H1 (cell line): Measurements from ENCODE around the gene DMXL1. TPM values are rescaled to one million over a fixed set of nuclear protein-coding genes. Genes with fewer than 3 reads are reported as not detected.

Experiments
- CTCF ChIA-PET: fragments of 300-600 bp; sonication (Branson Sonifier 250); formaldehyde crosslinking; loops from one replicate; lab custom pipeline; 2021; ENCODE audit not compliant: partially characterized antibody; lab: Charles Lee
- POLR2A ChIA-PET: fragments of 300-600 bp; sonication (Branson Sonifier 250); formaldehyde crosslinking; loops from one replicate; lab custom pipeline; 2021; ENCODE audit warnings: inconsistent platforms; ENCODE audit not compliant: partially characterized antibody; lab: Charles Lee
- DNase-seq, 2 experiments: peaks; one replicate each; pipeline versions ENCODE4 v3.0.0 to v3.0.0-alpha.2; 2010 to 2022; ENCODE audit warnings: low spot score in 2 of 2, low read depth in 1 of 2, mixed read lengths in 1 of 2
- FAIRE-seq: peaks from 2 replicates; lab custom pipeline; 2011; peaks lifted over from hg19 to GRCh38; lab: Jason Lieb, UNC
- H2AFZ ChIP-seq: 2 replicates; pipeline ENCODE4 v1.8.1; 2012; ENCODE audit warnings: low read length, inconsistent platforms
- H2AK5ac ChIP-seq: 2 replicates; pipeline ENCODE4 v1.6.1; 2013; ENCODE audit warnings: low read depth, low read length
- H2BK120ac ChIP-seq: replicated peaks from 2 replicates; pipeline ENCODE3; 2013; ENCODE audit warnings: low read depth, low read length, inconsistent platforms
- H2BK12ac ChIP-seq: 2 replicates; pipeline ENCODE4 v1.6.1; 2013; ENCODE audit warnings: low read depth, low read length
- H2BK15ac ChIP-seq: 2 replicates; pipeline ENCODE4 v1.6.1; 2013; ENCODE audit warnings: low read length
- H2BK20ac ChIP-seq: 2 replicates; pipeline ENCODE4 v1.6.1; 2013; ENCODE audit warnings: low read length
- H2BK5ac ChIP-seq: 2 replicates; pipeline ENCODE4 v1.6.1; 2013; ENCODE audit warnings: low read depth, low read length
- H3K14ac ChIP-seq: 2 replicates; pipeline ENCODE4 v1.6.1; 2013; ENCODE audit warnings: inconsistent platforms; ENCODE audit not compliant: insufficient read length
- H3K18ac ChIP-seq: 2 replicates; pipeline ENCODE4 v1.6.1; 2013; ENCODE audit warnings: low read length; ENCODE audit errors: extremely low read depth
- H3K23ac ChIP-seq: 2 replicates; pipeline ENCODE4 v1.6.1; 2013; ENCODE audit warnings: inconsistent platforms; ENCODE audit not compliant: insufficient read length
- H3K23me2 ChIP-seq: 2 replicates; pipeline ENCODE4 v1.6.1; 2013; ENCODE audit warnings: low read depth, low read length
- H3K27ac ChIP-seq: 2 replicates; pipeline ENCODE4 v1.6.1; 2011; ENCODE audit warnings: low read depth, low read length, inconsistent platforms
- H3K27me3 ChIP-seq, 4 experiments: replicated peaks in 1 of 4; 1 replicate in 1 of 4; 2 replicates in 3 of 4; pipeline versions ENCODE4 v1.6.1 to v1.8.1; 2011 to 2013; ENCODE audit warnings: low read length in 3 of 4, mild to moderate bottlenecking in 3 of 4, inconsistent platforms in 2 of 4, mixed read lengths in 2 of 4, moderate library complexity in 1 of 4; ENCODE audit not compliant: control insufficient read depth in 3 of 4, insufficient read depth in 3 of 4; ENCODE audit errors: extremely low read depth in 1 of 4
- H3K36me3 ChIP-seq, 4 experiments: 2 replicates each; pipeline versions ENCODE4 v1.6.1 to v1.8.1; 2011 to 2013; ENCODE audit warnings: mild to moderate bottlenecking in 4 of 4, low read length in 3 of 4, moderate library complexity in 2 of 4, control low read depth in 1 of 4, inconsistent platforms in 1 of 4; ENCODE audit not compliant: insufficient read depth in 4 of 4, control insufficient read depth in 2 of 4
- H3K4ac ChIP-seq: replicated peaks from 2 replicates; pipeline ENCODE3; 2013; ENCODE audit warnings: low read length, low read depth, mixed read lengths, inconsistent platforms; ENCODE audit not compliant: insufficient read length
- H3K4me1 ChIP-seq, 4 experiments: replicated peaks in 1 of 4; 1 replicate in 1 of 4; 2 replicates in 3 of 4; pipeline versions ENCODE4 v1.6.1 to v1.8.1; 2011 to 2013; ENCODE audit warnings: low read length in 3 of 4, inconsistent platforms in 2 of 4, mixed read lengths in 1 of 4; ENCODE audit not compliant: insufficient read depth in 4 of 4, control insufficient read depth in 3 of 4
- H3K4me2 ChIP-seq, 2 experiments: 2 replicates each; pipeline versions ENCODE4 v1.6.1 to v1.8.1; 2011 to 2013; ENCODE audit warnings: low read depth in 2 of 2, low read length in 2 of 2, control low read depth in 1 of 2, inconsistent platforms in 1 of 2, mild to moderate bottlenecking in 1 of 2; ENCODE audit not compliant: insufficient read depth in 1 of 2
- H3K4me3 ChIP-seq, 4 experiments: fragments of 200-600, 300-600 bp in 1 of 4; sonication (generic), shearing (Covaris generic), sonication (Bioruptor Twin) in 1 of 4; 2 replicates each; pipeline versions ENCODE4 v1.5.1 to v1.8.1; 2011 to 2016; ENCODE audit warnings: low read length in 4 of 4, low read depth in 3 of 4, control low read depth in 2 of 4, inconsistent platforms in 2 of 4, mild to moderate bottlenecking in 2 of 4, mixed read lengths in 1 of 4, moderate library complexity in 1 of 4; ENCODE audit not compliant: insufficient read depth in 2 of 4; ENCODE audit errors: extremely low read depth in 1 of 4
- H3K56ac ChIP-seq: replicated peaks from 2 replicates; pipeline ENCODE3; 2013; ENCODE audit warnings: low read depth, mild to moderate bottlenecking, mixed read lengths, low read length, inconsistent platforms; ENCODE audit not compliant: insufficient read length
- H3K79me1 ChIP-seq: 2 replicates; pipeline ENCODE4 v1.6.1; 2013; ENCODE audit warnings: low read depth, low read length, control low read depth
- H3K79me2 ChIP-seq, 2 experiments: 2 replicates each; pipeline versions ENCODE4 v1.6.1 to v1.8.1; 2012 to 2013; ENCODE audit warnings: low read length in 2 of 2, mild to moderate bottlenecking in 2 of 2, inconsistent platforms in 1 of 2; ENCODE audit not compliant: insufficient read depth in 2 of 2, control insufficient read depth in 1 of 2
- H3K9ac ChIP-seq, 4 experiments: replicated peaks in 1 of 4; 1 replicate in 1 of 4; 2 replicates in 3 of 4; pipeline versions ENCODE4 v1.6.1 to v1.8.1; 2011 to 2013; ENCODE audit warnings: low read depth in 3 of 4, low read length in 3 of 4, control low read depth in 2 of 4, mild to moderate bottlenecking in 2 of 4, moderate library complexity in 2 of 4, inconsistent platforms in 1 of 4; ENCODE audit errors: extremely low read depth in 1 of 4
- H3K9me3 ChIP-seq, 2 experiments: 2 replicates each; pipeline versions ENCODE4 v1.6.1 to v1.8.1; 2012 to 2013; ENCODE audit warnings: mild to moderate bottlenecking in 2 of 2, moderate library complexity in 2 of 2, control low read depth in 1 of 2, inconsistent platforms in 1 of 2, low read depth in 1 of 2, low read length in 1 of 2, mixed read lengths in 1 of 2; ENCODE audit not compliant: insufficient read depth in 2 of 2
- H4K20me1 ChIP-seq, 2 experiments: replicated peaks in 1 of 2; 2 replicates each; pipeline versions ENCODE3 to v1.8.1; 2011 to 2013; ENCODE audit warnings: inconsistent platforms in 2 of 2, low read length in 2 of 2, mild to moderate bottlenecking in 1 of 2; ENCODE audit not compliant: insufficient read depth in 2 of 2, control insufficient read depth in 1 of 2
- H4K5ac ChIP-seq: 2 replicates; pipeline ENCODE4 v1.6.1; 2013; ENCODE audit warnings: low read length, low read depth, mixed read lengths, inconsistent platforms; ENCODE audit not compliant: insufficient read length
- H4K8ac ChIP-seq: 2 replicates; pipeline ENCODE4 v1.8.0; 2013; ENCODE audit warnings: mild to moderate bottlenecking, moderate library complexity, low read length, inconsistent platforms; ENCODE audit not compliant: insufficient read depth; ENCODE audit errors: extremely low read depth
- H4K91ac ChIP-seq: replicated peaks from 2 replicates; pipeline ENCODE3; 2013; ENCODE audit warnings: low read length, mixed read lengths, inconsistent platforms; ENCODE audit not compliant: insufficient read length
- ATF2 ChIP-seq: IDR thresholded peaks from 2 replicates; pipeline ENCODE4 v1.6.1; 2012; ENCODE audit warnings: low read length, inconsistent platforms
- CREB1 ChIP-seq: IDR thresholded peaks from 2 replicates; pipeline ENCODE4 v1.6.1; 2012; ENCODE audit warnings: inconsistent platforms
- EP300 ChIP-seq, 2 experiments: IDR thresholded peaks; 1 replicate in 1 of 2; 2 replicates in 1 of 2; pipeline ENCODE4 v1.6.1; 2011 to 2012; ENCODE audit warnings: low read depth in 2 of 2, low read length in 2 of 2, mild to moderate bottlenecking in 2 of 2, borderline replicate concordance in 1 of 2, inconsistent platforms in 1 of 2, moderate library complexity in 1 of 2
- GTF2F1 ChIP-seq: IDR thresholded peaks from 2 replicates; pipeline ENCODE4 v1.6.1; 2012; ENCODE audit warnings: low read depth, low read length, improper control_type of control experiment, borderline replicate concordance
- JUND ChIP-seq: IDR thresholded peaks from 2 replicates; pipeline ENCODE4 v1.6.1; 2011; ENCODE audit warnings: mild to moderate bottlenecking, improper control_type of control experiment, low read length
- POU5F1 ChIP-seq: IDR thresholded peaks from 2 replicates; pipeline ENCODE4 v1.6.1; 2011; ENCODE audit warnings: low read depth, mild to moderate bottlenecking, low read length, moderate library complexity
- RNF2 ChIP-seq: fragments of 200-900, 300-1000 bp; sonication (generic); IDR thresholded peaks from 2 replicates; pipeline ENCODE4 v1.7.1; 2016; ENCODE audit warnings: borderline replicate concordance, low read depth, mild to moderate bottlenecking, antibody characterized with exemption, low read length; ENCODE audit not compliant: poor library complexity, severe bottlenecking; ENCODE audit errors: missing control alignments
- SIN3A ChIP-seq, 2 experiments: IDR thresholded peaks in 1 of 2; conservative IDR thresholded peaks in 1 of 2; 2 replicates each; pipeline ENCODE4 v1.6.1; 2011 to 2012; ENCODE audit warnings: low read length in 2 of 2, improper control_type of control experiment in 1 of 2, low read depth in 1 of 2, mild to moderate bottlenecking in 1 of 2
- SIRT6 ChIP-seq: IDR thresholded peaks from one replicate; pipeline ENCODE4 v1.7.1; 2012; ENCODE audit warnings: low read length, inconsistent platforms
- SP2 ChIP-seq: IDR thresholded peaks from 2 replicates; pipeline ENCODE4 v1.6.1; 2012; ENCODE audit warnings: mild to moderate bottlenecking, low read length, inconsistent platforms
- SUZ12 ChIP-seq: fragments of 200-600 bp; sonication (generic); IDR thresholded peaks from 2 replicates; pipeline ENCODE4 v1.6.1; 2012; ENCODE audit warnings: mild to moderate bottlenecking, inconsistent platforms, low read length, moderate library complexity, mixed read lengths
- TAF7 ChIP-seq: optimal IDR thresholded peaks from 2 replicates; pipeline ENCODE3; 2011; ENCODE audit warnings: low read depth, mild to moderate bottlenecking, inconsistent platforms, low read length, moderate library complexity, borderline replicate concordance
- WGBS, 2 experiments: shearing (Covaris generic) in 1 of 2; methylation state at CpG; one replicate each; pipeline versions ENCODE4 v1.1.6 to v1.1.7; 2013 to 2015; ENCODE audit warnings: low lambda C conversion rate in 2 of 2, mixed read lengths in 2 of 2, inconsistent platforms in 1 of 2, low coverage in 1 of 2, missing lambda C conversion rate in 1 of 2; ENCODE audit not compliant: insufficient replicate concordance in 2 of 2, insufficient coverage in 1 of 2, insufficient read length in 1 of 2; ENCODE audit errors: extremely low coverage in 1 of 2, missing lambda C conversion rate in 1 of 2; 5-methylcytosine and 5-hydroxymethylcytosine counted together
- polyA plus RNA-seq, 7 experiments: library from polyadenylated mRNA; depleted of rRNA in 3 of 7; stranded (reverse) in 5 of 7; unstranded in 2 of 7; fragments of >200 nt in 5 of 7; fragments of 200-250 nt in 2 of 7; gene quantifications; 1 replicate in 5 of 7; 2 replicates in 1 of 7; 4 replicates in 1 of 7; pipeline versions ENCODE4 v1.2.1 to v1.2.3, GENCODE V29; 2011 to 2013; ENCODE audit warnings: missing spikeins in 2 of 7, mixed read lengths in 2 of 7
- total RNA-seq: library from RNA; stranded (reverse); fragmentation: NEBNext Ultra II Directional; extraction: Animal tissue kit (Norgen Biotek cat#: 25700); gene quantifications from 2 replicates; pipeline ENCODE4 v1.2.1, GENCODE V29; 2021

DMXL1 gene
- total and polyA plus RNA-seq, 2 of the 8 experiments (the other 6 are each of a cell fraction or from before 2014, with no cell fraction given): 10.1 to 43.9 TPM

GRCh38 chr5:119074419-119074818 is 3.5 kb downstream of the DMXL1 start:
- Histone ChIP-seq H3K23ac (no peak overlapping the region), H3K9me3 (no peaks in the 10 kb centered on the region), H3K27ac (no peak overlapping the region), H3K56ac (no peak overlapping the region), H2AK5ac (no peak overlapping the region), H3K4me1 (peaks cover 0 to 10% (median 8%) of the 10 kb centered on the region in 4 experiments; a peak in 5 of 7 replicates), H4K8ac (no peak overlapping the region), H3K4me2 (no peak overlapping the region; a peak in 1 of 4 replicates), H3K79me2 (peaks cover 9 to 70% of the 10 kb centered on the region in 2 experiments), H3K14ac (no peak overlapping the region), H3K79me1 (no peaks in the 10 kb centered on the region), H3K36me3 (no peaks in the 10 kb centered on the region), H2AFZ (no peak overlapping the region), H3K18ac (no peak overlapping the region), H3K9ac (no peak overlapping the region; a peak in 1 of 7 replicates), H4K20me1 (peaks cover 0 to 2% of the 10 kb centered on the region in 2 experiments), H3K4ac (no peak overlapping the region), H2BK20ac (no peak overlapping the region), H4K5ac (no peak overlapping the region), H4K91ac (no peak overlapping the region), H3K23me2 (peaks cover 2% of the 10 kb centered on the region; the same call in 1 of the 2 replicates), H2BK5ac (no peak overlapping the region), H2BK120ac (no peak overlapping the region), H3K27me3 (no peaks in the 10 kb centered on the region), H2BK15ac (no peak overlapping the region), H3K4me3 (no peak overlapping the region), H2BK12ac (no peak overlapping the region; the same call in 1 of the 2 replicates)
- ChIA-PET CTCF (interaction anchor here (1.0 kb wide), 1 partner anchor 52 kb away, joined by 3 read pairs; no protein-coding TSS in a partner anchor), POLR2A (no interaction called here)
- DNase-seq (no peak), FAIRE-seq (no peak)
- 81% methylated on average over 3 of the region's 3 CpGs; no CpG with 5 or more reads in 1 of the 2 experiments for WGBS, 2 experiments
- TF ChIP-seq SUZ12 (no peak), SP2 (no peak), CREB1 (no peak), POU5F1 (no peak), SIRT6 (no peak), SIN3A (conservative IDR thresholded peaks at IDR 0.05 in 1 of 2, IDR thresholded peaks at IDR 0.05 in 1 of 2; ENCODE audit: low read depth in 1 of 2, low read length in 2 of 2) (no peak), JUND (no peak), ATF2 (no peak), EP300 (IDR thresholded peaks at IDR 0.05; ENCODE audit: borderline replicate concordance in 1 of 2, low read depth in 2 of 2, low read length in 2 of 2) (no peak), GTF2F1 (no peak), RNF2 (no peak), TAF7 (no peak)
